ENCODE data around the gene NECTIN4.
A peak's percentile ranks its signal among the peaks of the same experiment; 100 is the strongest.
"Not testable (repeated sequence)": the region's sequence is repeated elsewhere in the genome, so short reads cannot be mapped to it uniquely, and the experiment has no call there.

NECTIN4 gene

GRCh38 chr1:161089251-161089924, at the start of gene NECTIN4:
TSS of gene NECTIN4 (minus strand) at chr1:161089558. CDS start at chr1:161089296, 262 bp downstream.
- DNase-seq (ENCODE audit: low read depth) = no peak

GRCh38 chr1:161138431-161138830, 49.1 kb upstream of the NECTIN4 start:
- DNase-seq (ENCODE audit: low read depth) = no peak

GRCh38 chr1:161137881-161138280, 48.5 kb upstream of the NECTIN4 start:
- no peak for DNase-seq (ENCODE audit: low read depth)

GRCh38 chr1:161133220-161133740, 43.9 kb upstream of the NECTIN4 start:
- DNase-seq (ENCODE audit: low read depth) = no peak

- peak; percentile 91 for DNase-seq (ENCODE audit: low read depth)
Observed at GRCh38 chr1:161132410-161133219, 43.3 kb upstream of the NECTIN4 start, which contains the start of gene DEDD. TSS of gene DEDD (minus strand) at chr1:161132667. CDS start at chr1:161124462, 8,205 bp downstream.

- no peak for DNase-seq (ENCODE audit: low read depth)
Observed at GRCh38 chr1:161131523-161132409, 42.4 kb upstream of the NECTIN4 start.

GRCh38 chr1:161130266-161130665, 40.9 kb upstream of the NECTIN4 start:
- DNase-seq (ENCODE audit: low read depth) = no peak

- no peak for DNase-seq (ENCODE audit: low read depth)
Observed at GRCh38 chr1:161128591-161129420, 39.4 kb upstream of the NECTIN4 start.

- no peak for DNase-seq (ENCODE audit: low read depth)
Observed at GRCh38 chr1:161127649-161128048, 38.3 kb upstream of the NECTIN4 start.

GRCh38 chr1:161122967-161123366, 33.6 kb upstream of the NECTIN4 start:
- DNase-seq (ENCODE audit: low read depth) = no peak

- no peak for DNase-seq (ENCODE audit: low read depth)
Observed at GRCh38 chr1:161121834-161122233, 32.5 kb upstream of the NECTIN4 start.

- no peak for DNase-seq (ENCODE audit: low read depth)
Observed at GRCh38 chr1:161121042-161121650, 31.8 kb upstream of the NECTIN4 start.

GRCh38 chr1:161119092-161119903, 29.9 kb upstream of the NECTIN4 start:
- peak; percentile 39 for DNase-seq (ENCODE audit: low read depth)

GRCh38 chr1:161117759-161118581, 28.6 kb upstream of the NECTIN4 start, which contains the start of the genes NIT1 and PFDN2:
TSS of gene NIT1 (plus strand) at chr1:161118105. CDS start at chr1:161118177, 72 bp downstream.
TSS of gene PFDN2 (minus strand) at chr1:161118037. CDS start at chr1:161118026, 11 bp downstream.
- DNase-seq (ENCODE audit: low read depth) = peak; percentile 77

- DNase-seq (ENCODE audit: low read depth) = not testable (repeated sequence)
Observed at GRCh38 chr1:161115961-161116360, 26.6 kb upstream of the NECTIN4 start.

- DNase-seq (ENCODE audit: low read depth) = no peak
Observed at GRCh38 chr1:161115132-161115711, 25.9 kb upstream of the NECTIN4 start.

GRCh38 chr1:161114556-161114955, 25.2 kb upstream of the NECTIN4 start:
- no peak for DNase-seq (ENCODE audit: low read depth)

GRCh38 chr1:161113915-161114314, 24.6 kb upstream of the NECTIN4 start:
- no peak for DNase-seq (ENCODE audit: low read depth)

Measured in T-helper 22 cell (primary cell).